ENCODE measurements around the gene MAFB. TPM values are rescaled to one million over a fixed set of nuclear protein-coding genes. Genes with fewer than 3 reads are reported as not detected.

MAFB gene
- total RNA-seq, 1 donor from 2014 or later, result 1.9 TPM

GRCh38 chr20:40724566-40724965 lies 35.5 kb upstream of the MAFB start:
- no peak for TF ChIP-seq CTCF (conservative IDR thresholded peaks at IDR 0.05)
- no peak overlapping the region for H3K27ac Mint-ChIP-seq (ENCODE audit: unreplicated experiment)
- no peak for DNase-seq (ENCODE audit: low read depth, low spot score)
- peaks cover 5% of the 10 kb centered on the region for H3K9me3 Mint-ChIP-seq
- H3K4me3 Mint-ChIP-seq, result no peak overlapping the region
- H3K27me3 Mint-ChIP-seq (ENCODE audit: low read depth), result no peaks in the 10 kb centered on the region
- H3K36me3 Mint-ChIP-seq (ENCODE audit: low read depth), result peaks cover 2% of the 10 kb centered on the region
- H3K4me1 Mint-ChIP-seq, result no peaks in the 10 kb centered on the region

GRCh38 chr20:40720826-40721225 lies 31.8 kb upstream of the MAFB start:
- Mint-ChIP-seq H3K9me3 (no peaks in the 10 kb centered on the region), H3K27me3 (ENCODE audit: low read depth) (no peaks in the 10 kb centered on the region), H3K4me3 (no peak overlapping the region), H3K36me3 (ENCODE audit: low read depth) (no peaks in the 10 kb centered on the region), H3K27ac (ENCODE audit: unreplicated experiment) (no peak overlapping the region), H3K4me1 (no peaks in the 10 kb centered on the region)
- no peak for TF ChIP-seq CTCF (conservative IDR thresholded peaks at IDR 0.05)
- DNase-seq (ENCODE audit: low read depth, low spot score), result no peak

- Mint-ChIP-seq H3K27ac (ENCODE audit: unreplicated experiment) (no peak overlapping the region), H3K36me3 (ENCODE audit: low read depth) (no peaks in the 10 kb centered on the region), H3K9me3 (no peaks in the 10 kb centered on the region), H3K4me3 (no peak overlapping the region), H3K4me1 (no peaks in the 10 kb centered on the region), H3K27me3 (ENCODE audit: low read depth) (no peaks in the 10 kb centered on the region)
- no peak for DNase-seq (ENCODE audit: low read depth, low spot score)
- no peak for TF ChIP-seq CTCF (conservative IDR thresholded peaks at IDR 0.05)
These were observed 31.1 kb upstream of the MAFB start for GRCh38 chr20:40720099-40720498.

GRCh38 chr20:40718982-40719729 lies 30.1 kb upstream of the MAFB start:
- DNase-seq (ENCODE audit: low read depth, low spot score), result no peak
- Mint-ChIP-seq H3K27ac (ENCODE audit: unreplicated experiment) (no peak overlapping the region), H3K27me3 (ENCODE audit: low read depth) (no peaks in the 10 kb centered on the region), H3K9me3 (no peaks in the 10 kb centered on the region), H3K4me1 (no peaks in the 10 kb centered on the region), H3K36me3 (ENCODE audit: low read depth) (no peaks in the 10 kb centered on the region), H3K4me3 (no peak overlapping the region)
- no peak for TF ChIP-seq CTCF (conservative IDR thresholded peaks at IDR 0.05)

- Mint-ChIP-seq H3K9me3 (no peaks in the 10 kb centered on the region), H3K36me3 (ENCODE audit: low read depth) (no peaks in the 10 kb centered on the region), H3K4me1 (no peaks in the 10 kb centered on the region), H3K27me3 (ENCODE audit: low read depth) (no peaks in the 10 kb centered on the region), H3K27ac (ENCODE audit: unreplicated experiment) (no peak overlapping the region), H3K4me3 (no peak overlapping the region)
- TF ChIP-seq CTCF (conservative IDR thresholded peaks at IDR 0.05), result no peak
- no peak for DNase-seq (ENCODE audit: low read depth, low spot score)
These were observed 29.4 kb upstream of the MAFB start for GRCh38 chr20:40718214-40718977.
